Endothelial cell of umbilical vein (primary cell): ENCODE measurements around the gene CXCR3. TPM values are rescaled to one million over a fixed set of nuclear protein-coding genes. Genes with fewer than 3 reads are reported as not detected.

Source experiments
- BruUV-seq: library from RNA; stranded (reverse); fragments of 400-500 nt; replicated peaks from 2 replicates; lab custom pipeline; 2021; lab: Mats Ljungman, UMichigan
- CTCF ChIA-PET: fragments of 300-600, 350-600 bp; sonication (Branson Sonifier 250); formaldehyde crosslinking; loops from one replicate; lab custom pipeline; 2021; ENCODE audit warnings: antibody characterized with exemption, inconsistent platforms; lab: Charles Lee
- POLR2A ChIA-PET: fragments of 300-600, 350-600 bp; sonication (Branson Sonifier 250); formaldehyde crosslinking; loops from one replicate; lab custom pipeline; 2021; ENCODE audit warnings: antibody characterized with exemption, inconsistent platforms; lab: Charles Lee
- DNase-seq: peaks from one replicate; pipeline ENCODE4 v3.0.0-alpha.2; 2011; ENCODE audit warnings: low read depth, low spot score
- FAIRE-seq: peaks from 2 replicates; lab custom pipeline; 2011; peaks lifted over from hg19 to GRCh38; lab: Jason Lieb, UNC
- H2AFZ ChIP-seq: 2 replicates; pipeline ENCODE4 v1.6.0; 2012; ENCODE audit warnings: low read depth, low read length, control low read depth, inconsistent platforms
- H3K27ac ChIP-seq: 2 replicates; pipeline ENCODE4 v1.5.1; 2011; ENCODE audit warnings: low read depth, mild to moderate bottlenecking, control low read depth, low read length, moderate library complexity; ENCODE audit not compliant: insufficient read depth
- H3K27me3 ChIP-seq, 2 experiments: 2 replicates each; pipeline versions ENCODE4 v1.6.0 to v1.6.1; 2011; ENCODE audit warnings: low read length in 2 of 2, mixed read lengths in 1 of 2; ENCODE audit not compliant: control insufficient read depth in 2 of 2, insufficient read depth in 2 of 2
- H3K36me3 ChIP-seq, 2 experiments: 2 replicates in 1 of 2; 3 replicates in 1 of 2; pipeline ENCODE4 v1.5.1; 2011; ENCODE audit warnings: low read length in 2 of 2, mild to moderate bottlenecking in 1 of 2, moderate library complexity in 1 of 2; ENCODE audit not compliant: control insufficient read depth in 2 of 2, insufficient read depth in 2 of 2; ENCODE audit errors: extremely low read depth in 1 of 2
- H3K4me1 ChIP-seq: 3 replicates; pipeline ENCODE4 v1.5.1; 2011; ENCODE audit warnings: mild to moderate bottlenecking, low read length; ENCODE audit not compliant: control insufficient read depth, insufficient read depth; ENCODE audit errors: extremely low read depth
- H3K4me2 ChIP-seq: 2 replicates; pipeline ENCODE4 v1.6.1; 2011; ENCODE audit warnings: low read length, control low read depth, mixed read lengths; ENCODE audit not compliant: insufficient read depth
- H3K4me3 ChIP-seq, 3 experiments: fragments of 200-600 bp in 1 of 3; sonication (generic), shearing (Covaris generic) in 1 of 3; replicated peaks in 1 of 3; 2 replicates each; pipeline ENCODE4 v1.5.1; 2011 to 2016; ENCODE audit warnings: control low read depth in 3 of 3, low read length in 3 of 3, mild to moderate bottlenecking in 2 of 3, inconsistent platforms in 1 of 3, low read depth in 1 of 3, moderate library complexity in 1 of 3; ENCODE audit not compliant: insufficient read depth in 1 of 3
- H3K79me2 ChIP-seq: 2 replicates; pipeline ENCODE4 v1.6.0; 2012; ENCODE audit warnings: low read length, inconsistent platforms; ENCODE audit not compliant: control insufficient read depth, insufficient read depth
- H3K9ac ChIP-seq: replicated peaks from 2 replicates; pipeline ENCODE3; 2011; ENCODE audit warnings: low read length, control low read depth; ENCODE audit not compliant: insufficient read depth; ENCODE audit errors: extremely low read depth
- H3K9me1 ChIP-seq: replicated peaks from 3 replicates; pipeline ENCODE4 v1.6.0; 2011; ENCODE audit warnings: mild to moderate bottlenecking, low read length; ENCODE audit not compliant: control insufficient read depth, insufficient read depth; ENCODE audit errors: extremely low read depth
- H3K9me3 ChIP-seq: replicated peaks from 2 replicates; pipeline ENCODE4 v1.5.1; 2012; ENCODE audit warnings: low read length, inconsistent platforms; ENCODE audit not compliant: control insufficient read depth, insufficient read depth
- H4K20me1 ChIP-seq: replicated peaks from 2 replicates; pipeline ENCODE3; 2011; ENCODE audit warnings: mild to moderate bottlenecking, low read length; ENCODE audit not compliant: control insufficient read depth, insufficient read depth; ENCODE audit errors: extremely low read depth
- EZH2 ChIP-seq: IDR thresholded peaks from 2 replicates; pipeline ENCODE4 v1.6.1; 2012; ENCODE audit warnings: borderline replicate concordance, low read depth, mild to moderate bottlenecking, moderate library complexity, low read length, inconsistent platforms; ENCODE audit not compliant: severe bottlenecking
- FOS ChIP-seq: IDR thresholded peaks from 2 replicates; pipeline ENCODE4 v1.6.1; 2011; ENCODE audit warnings: mild to moderate bottlenecking, low read length, moderate library complexity, borderline replicate concordance; ENCODE audit not compliant: insufficient read depth
- MYC ChIP-seq: IDR thresholded peaks from one replicate; pipeline ENCODE4 v1.6.1; 2011; ENCODE audit warnings: mild to moderate bottlenecking, low read depth, low read length
- POLR2A ChIP-seq: IDR thresholded peaks from 2 replicates; pipeline ENCODE4 v1.6.1; 2012; ENCODE audit warnings: low read depth, mild to moderate bottlenecking, control low read depth, low read length
- POLR2AphosphoS5 ChIP-seq: IDR thresholded peaks from 2 replicates; pipeline ENCODE4 v1.6.1; 2012; ENCODE audit warnings: low read depth, mild to moderate bottlenecking, control low read depth, low read length, moderate library complexity; ENCODE audit not compliant: insufficient read depth
- dilution Hi-C: fragments of 300-500 bp; cut with MboI; formaldehyde crosslinking; loops from one replicate; pipeline ENCODE4 v1.15.0; 2019; ENCODE audit warnings: low sequenced_read_pairs; ENCODE audit not compliant: extremely low pct_ligation_motif_present
- intact Hi-C: fragments of 100-400 bp; cut with micrococcal nuclease; formaldehyde crosslinking; loops from one replicate; pipeline ENCODE4 v1.10.0; 2022
- polyA plus RNA-seq, 4 experiments: library from polyadenylated mRNA; depleted of rRNA in 3 of 4; stranded (reverse) in 3 of 4; unstranded in 1 of 4; fragments of >200 nt; gene quantifications; 2 replicates each; pipeline versions ENCODE4 v1.2.1 to v1.2.3, GENCODE V29; 2011 to 2012; ENCODE audit warnings: missing spikeins in 1 of 4
- total RNA-seq: library from RNA; stranded (reverse); gene quantifications from 2 replicates; pipeline ENCODE4 v1.2.3, GENCODE V29; 2021
- TF ChIP-seq, protein P1 (sequence below): IDR thresholded peaks from 2 replicates; pipeline ENCODE4 v1.6.1; 2011; ENCODE audit not compliant: insufficient read depth, insufficient read length

The CXCR3 gene
- total and polyA plus RNA-seq, 2 donors (not counting 3 experiments of a cell fraction or from before 2014, with no cell fraction given), result not detected

DNA sequence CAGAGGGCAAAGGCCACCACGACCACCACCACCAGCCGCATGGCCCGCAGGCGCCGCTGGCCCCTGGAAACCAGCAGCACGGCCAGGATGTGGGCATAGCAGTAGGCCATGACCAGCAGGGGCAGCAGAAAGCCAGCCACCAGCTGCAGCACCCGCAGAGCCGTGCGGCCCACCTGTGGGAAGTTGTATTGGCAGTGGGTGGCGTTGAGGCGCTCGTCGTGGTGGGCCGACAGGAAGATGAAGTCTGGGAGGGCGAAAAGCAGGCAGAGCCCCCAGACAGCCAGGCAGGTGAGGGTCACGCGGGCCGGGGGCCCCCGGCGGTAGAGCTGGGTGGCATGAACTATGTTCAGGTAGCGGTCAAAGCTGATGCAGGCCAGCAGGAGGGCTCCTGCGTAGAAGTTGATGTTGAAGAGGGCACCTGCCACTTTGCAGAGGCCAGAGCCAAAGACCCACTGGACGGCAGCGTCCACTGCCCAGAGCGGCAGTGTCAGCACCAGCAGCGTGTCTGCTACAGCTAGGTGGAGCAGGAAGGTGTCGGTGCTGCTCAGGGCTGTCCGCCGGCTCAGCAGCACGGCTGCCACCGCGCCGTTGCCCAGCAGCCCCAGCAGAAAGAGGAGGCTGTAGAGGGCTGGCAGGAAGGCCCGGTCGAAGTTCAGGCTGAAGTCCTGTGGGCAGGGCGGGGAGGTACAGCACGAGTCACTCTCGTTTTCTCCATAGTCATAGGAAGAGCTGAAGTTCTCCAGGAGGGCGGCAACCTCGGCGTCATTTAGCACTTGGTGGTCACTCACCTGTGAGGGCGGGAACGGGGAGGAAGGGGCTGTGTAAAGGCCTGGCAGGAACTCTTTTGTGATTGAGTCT lies 1.4 kb downstream of the CXCR3 start:
- dilution Hi-C loops, result no loop called here
- Histone ChIP-seq H3K27me3 (no peaks in the 10 kb centered on the region), H2AFZ (no peak overlapping the region), H3K27ac (no peak overlapping the region), H3K4me2 (no peak overlapping the region), H4K20me1 (no peaks in the 10 kb centered on the region), H3K9me3 (no peaks in the 10 kb centered on the region), H3K79me2 (no peaks in the 10 kb centered on the region), H3K4me1 (peaks cover 7% of the 10 kb centered on the region), H3K9me1 (no peaks in the 10 kb centered on the region), H3K36me3 (peaks cover 0 to 2% of the 10 kb centered on the region in 2 experiments), H3K4me3 (no peak overlapping the region), H3K9ac (no peak overlapping the region)
- FAIRE-seq (peak; percentile 40), DNase-seq (no peak)
- intact Hi-C loops, result no loop called here
- BruUV-seq, result no TSS peak
- CTCF ChIA-PET, result interaction anchor here (1.1 kb wide), 1 partner anchor 36 kb away, joined by 3 read pairs; no protein-coding TSS in a partner anchor
- POLR2A ChIA-PET, result no interaction called here
- TF ChIP-seq EZH2, result no peak
- TF ChIP-seq, protein P1, sequence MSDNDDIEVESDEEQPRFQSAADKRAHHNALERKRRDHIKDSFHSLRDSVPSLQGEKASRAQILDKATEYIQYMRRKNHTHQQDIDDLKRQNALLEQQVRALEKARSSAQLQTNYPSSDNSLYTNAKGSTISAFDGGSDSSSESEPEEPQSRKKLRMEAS, result no peak
- no peak for TF ChIP-seq POLR2AphosphoS5
- no peak for TF ChIP-seq FOS
- no peak for TF ChIP-seq POLR2A

DNA sequence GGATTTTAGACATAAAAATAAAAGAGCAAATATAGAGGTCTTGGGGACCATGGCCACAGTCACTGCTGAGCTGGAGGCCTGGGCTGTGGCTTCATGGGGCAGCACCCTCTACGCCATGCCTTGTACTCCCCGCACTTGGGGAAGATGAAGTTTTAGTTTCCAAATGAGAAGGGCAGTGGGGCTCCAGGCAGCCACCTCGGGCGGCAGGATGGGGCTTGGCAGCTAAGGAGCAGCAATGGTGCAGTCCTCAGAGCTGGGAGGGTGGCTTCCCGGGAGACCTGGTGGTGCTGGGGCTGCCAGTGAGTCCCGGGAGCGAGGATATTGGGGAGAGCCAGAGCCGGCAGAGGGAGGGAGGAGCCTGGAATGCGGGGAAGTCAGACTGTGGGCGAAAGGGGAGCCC lies 2.4 kb downstream of the CXCR3 start:
- Histone ChIP-seq H3K27me3 (no peaks in the 10 kb centered on the region), H4K20me1 (no peaks in the 10 kb centered on the region), H2AFZ (no peak overlapping the region), H3K79me2 (no peaks in the 10 kb centered on the region), H3K4me1 (peaks cover 7% of the 10 kb centered on the region), H3K4me3 (no peak overlapping the region), H3K9me3 (no peaks in the 10 kb centered on the region), H3K9me1 (no peaks in the 10 kb centered on the region), H3K27ac (no peak overlapping the region), H3K4me2 (no peak overlapping the region), H3K36me3 (peaks cover 0 to 7% of the 10 kb centered on the region in 2 experiments), H3K9ac (no peak overlapping the region)
- no peak for DNase-seq
- ChIA-PET POLR2A (no interaction called here), CTCF (no interaction called here)
- dilution Hi-C loops, result no loop called here
- intact Hi-C loops, result no loop called here
- FAIRE-seq, result no peak
- no TSS peak for BruUV-seq
- no peak for TF ChIP-seq EZH2
- TF ChIP-seq, protein P1, result no peak
- no peak for TF ChIP-seq MYC
